ENCODE data around the gene F10.

DNA sequence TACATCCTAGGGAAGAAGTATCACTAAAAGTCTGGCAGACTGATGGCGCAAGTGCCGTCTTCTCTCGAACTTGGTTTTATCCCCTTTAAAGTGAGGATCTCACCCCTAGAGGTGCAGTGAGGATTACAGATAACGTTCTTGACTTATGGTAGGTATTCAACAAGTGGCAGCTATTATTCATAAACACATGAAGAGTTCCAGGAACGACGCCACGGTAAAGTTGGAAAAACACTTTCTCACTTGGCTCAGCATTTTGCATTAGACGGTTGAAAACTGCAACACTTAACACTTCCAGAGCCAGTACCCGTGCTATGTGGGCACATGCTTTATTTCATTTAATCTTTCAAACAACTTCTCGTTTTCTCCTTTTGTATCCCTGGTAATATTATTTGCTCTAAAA is 44.6 kb downstream of the F10 start:
- TF ChIP-seq JUN (IDR thresholded peaks at IDR 0.05; ENCODE audit: borderline replicate concordance, low read depth, low read length) (no peak), JUN (CRISPR knock-in tag; IDR thresholded peaks at IDR 0.05; ENCODE audit: borderline replicate concordance) (no peak)
- TF ChIP-seq, protein P1, sequence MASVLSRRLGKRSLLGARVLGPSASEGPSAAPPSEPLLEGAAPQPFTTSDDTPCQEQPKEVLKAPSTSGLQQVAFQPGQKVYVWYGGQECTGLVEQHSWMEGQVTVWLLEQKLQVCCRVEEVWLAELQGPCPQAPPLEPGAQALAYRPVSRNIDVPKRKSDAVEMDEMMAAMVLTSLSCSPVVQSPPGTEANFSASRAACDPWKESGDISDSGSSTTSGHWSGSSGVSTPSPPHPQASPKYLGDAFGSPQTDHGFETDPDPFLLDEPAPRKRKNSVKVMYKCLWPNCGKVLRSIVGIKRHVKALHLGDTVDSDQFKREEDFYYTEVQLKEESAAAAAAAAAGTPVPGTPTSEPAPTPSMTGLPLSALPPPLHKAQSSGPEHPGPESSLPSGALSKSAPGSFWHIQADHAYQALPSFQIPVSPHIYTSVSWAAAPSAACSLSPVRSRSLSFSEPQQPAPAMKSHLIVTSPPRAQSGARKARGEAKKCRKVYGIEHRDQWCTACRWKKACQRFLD (CRISPR knock-in tag; IDR thresholded peaks at IDR 0.05), result no peak
- TF ChIP-seq, protein P2, sequence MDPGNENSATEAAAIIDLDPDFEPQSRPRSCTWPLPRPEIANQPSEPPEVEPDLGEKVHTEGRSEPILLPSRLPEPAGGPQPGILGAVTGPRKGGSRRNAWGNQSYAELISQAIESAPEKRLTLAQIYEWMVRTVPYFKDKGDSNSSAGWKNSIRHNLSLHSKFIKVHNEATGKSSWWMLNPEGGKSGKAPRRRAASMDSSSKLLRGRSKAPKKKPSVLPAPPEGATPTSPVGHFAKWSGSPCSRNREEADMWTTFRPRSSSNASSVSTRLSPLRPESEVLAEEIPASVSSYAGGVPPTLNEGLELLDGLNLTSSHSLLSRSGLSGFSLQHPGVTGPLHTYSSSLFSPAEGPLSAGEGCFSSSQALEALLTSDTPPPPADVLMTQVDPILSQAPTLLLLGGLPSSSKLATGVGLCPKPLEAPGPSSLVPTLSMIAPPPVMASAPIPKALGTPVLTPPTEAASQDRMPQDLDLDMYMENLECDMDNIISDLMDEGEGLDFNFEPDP (CRISPR knock-in tag; IDR thresholded peaks at IDR 0.05), result no peak
- TF ChIP-seq, protein P3, sequence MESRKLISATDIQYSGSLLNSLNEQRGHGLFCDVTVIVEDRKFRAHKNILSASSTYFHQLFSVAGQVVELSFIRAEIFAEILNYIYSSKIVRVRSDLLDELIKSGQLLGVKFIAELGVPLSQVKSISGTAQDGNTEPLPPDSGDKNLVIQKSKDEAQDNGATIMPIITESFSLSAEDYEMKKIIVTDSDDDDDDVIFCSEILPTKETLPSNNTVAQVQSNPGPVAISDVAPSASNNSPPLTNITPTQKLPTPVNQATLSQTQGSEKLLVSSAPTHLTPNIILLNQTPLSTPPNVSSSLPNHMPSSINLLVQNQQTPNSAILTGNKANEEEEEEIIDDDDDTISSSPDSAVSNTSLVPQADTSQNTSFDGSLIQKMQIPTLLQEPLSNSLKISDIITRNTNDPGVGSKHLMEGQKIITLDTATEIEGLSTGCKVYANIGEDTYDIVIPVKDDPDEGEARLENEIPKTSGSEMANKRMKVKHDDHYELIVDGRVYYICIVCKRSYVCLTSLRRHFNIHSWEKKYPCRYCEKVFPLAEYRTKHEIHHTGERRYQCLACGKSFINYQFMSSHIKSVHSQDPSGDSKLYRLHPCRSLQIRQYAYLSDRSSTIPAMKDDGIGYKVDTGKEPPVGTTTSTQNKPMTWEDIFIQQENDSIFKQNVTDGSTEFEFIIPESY (CRISPR knock-in tag; IDR thresholded peaks at IDR 0.05), result no peak

Data from K562 (cell line).